ENCODE data around the gene SERINC1. TPM values are rescaled to one million over a fixed set of nuclear protein-coding genes. Genes with fewer than 3 reads are reported as not detected.
A peak's percentile ranks its signal among the peaks of the same experiment; 100 is the strongest.

Gene SERINC1
- total and polyA plus RNA-seq, 9 of the 15 experiments (the other 6 are each of a cell fraction or from before 2014, with no cell fraction given): 28.8 to 64.6 (median 39.7) TPM

DNA sequence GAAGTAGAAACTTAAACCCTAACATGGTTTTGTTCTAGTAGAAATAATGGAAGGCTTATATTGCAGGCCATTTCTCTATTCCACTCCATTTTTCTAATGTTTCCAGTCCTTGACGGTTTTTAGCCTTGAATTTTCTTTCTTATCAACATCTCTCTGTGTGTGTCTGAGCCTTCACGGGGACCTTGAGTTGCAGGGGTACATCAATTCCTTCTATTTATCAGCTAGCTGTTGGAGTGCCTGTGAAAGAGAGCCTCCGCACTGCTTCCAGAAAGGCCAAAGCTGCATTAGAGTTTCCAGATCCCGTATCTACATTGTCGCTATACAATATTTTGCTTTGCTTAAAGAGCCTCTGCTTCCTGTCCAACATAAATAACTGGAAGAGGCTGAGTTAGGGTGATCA is 77.6 kb downstream of the SERINC1 start:
- H3K9me3 ChIP-seq (replicated peaks; ENCODE audit: control insufficient read depth, insufficient read depth, low read depth, low read length): no peaks in the 10 kb centered on the region
- no peak overlapping the region for H3K27ac ChIP-seq (ENCODE audit: extremely low read depth, low read depth, low read length)
- no peak for FAIRE-seq
- ATAC-seq: peak; percentile 33
- in situ Hi-C loops (cut with MboI) (no loop called here), intact Hi-C loops (cut with micrococcal nuclease) (no loop called here)
- H4K20me1 ChIP-seq (replicated peaks; ENCODE audit: control insufficient read depth, insufficient read depth, low read length): no peaks in the 10 kb centered on the region
- no peak overlapping the region; the same call in 1 of the 2 replicates for H3K4me2 ChIP-seq (ENCODE audit: insufficient read depth, low read length)
- no peaks in the 10 kb centered on the region for H3K79me2 ChIP-seq (ENCODE audit: control insufficient read depth, insufficient read depth, low read length)
- H3K4me3 ChIP-seq: no peak overlapping the region
- WGBS (ENCODE audit: insufficient coverage, low coverage, missing lambda C conversion rate): 51% methylated on average over 5 of the region's 5 CpGs
- peak overlapping the region; percentile 89 for H2AFZ ChIP-seq (ENCODE audit: low read depth, low read length)
- H3K4me1 ChIP-seq (replicated peaks in 1 of 2; ENCODE audit: control insufficient read depth in 2 of 2, insufficient read depth in 2 of 2, low read length in 2 of 2): peaks cover 0 to 3% of the 10 kb centered on the region in 2 experiments; a peak in 3 of 5 replicates
- BruUV-seq (replicated peaks): no TSS peak
- CTCF ChIA-PET (ENCODE audit: low intra/inter-chr PET ratio): no interaction called here
- H3K36me3 ChIP-seq (ENCODE audit: control insufficient read depth, insufficient read depth, low read length): no peaks in the 10 kb centered on the region
- no peak for DNase-seq (ENCODE audit: extremely low read depth in 1 of 4, low spot score in 3 of 4)
- no peaks in the 10 kb centered on the region for H3K9me1 ChIP-seq (ENCODE audit: control insufficient read depth, insufficient read depth, low read length)
- no peaks in the 10 kb centered on the region for H3K27me3 ChIP-seq (ENCODE audit: control insufficient read depth in 2 of 2, insufficient read depth in 2 of 2, low read length in 2 of 2)
- no peak overlapping the region for H3K9ac ChIP-seq (ENCODE audit: insufficient read depth in 1 of 2, low read depth in 2 of 2, low read length in 2 of 2)
- TF ChIP-seq PURB (CRISPR knock-in tag; IDR thresholded peaks at IDR 0.05; ENCODE audit: low read depth): no peak
- no peak for TF ChIP-seq ADNP (tag; IDR thresholded peaks at IDR 0.05)
- TF ChIP-seq ZSCAN32 (CRISPR knock-in tag; IDR thresholded peaks at IDR 0.05): no peak
- TF ChIP-seq SNIP1 (IDR thresholded peaks at IDR 0.05; ENCODE audit: low read depth): no peak
- TF ChIP-seq, protein P1, sequence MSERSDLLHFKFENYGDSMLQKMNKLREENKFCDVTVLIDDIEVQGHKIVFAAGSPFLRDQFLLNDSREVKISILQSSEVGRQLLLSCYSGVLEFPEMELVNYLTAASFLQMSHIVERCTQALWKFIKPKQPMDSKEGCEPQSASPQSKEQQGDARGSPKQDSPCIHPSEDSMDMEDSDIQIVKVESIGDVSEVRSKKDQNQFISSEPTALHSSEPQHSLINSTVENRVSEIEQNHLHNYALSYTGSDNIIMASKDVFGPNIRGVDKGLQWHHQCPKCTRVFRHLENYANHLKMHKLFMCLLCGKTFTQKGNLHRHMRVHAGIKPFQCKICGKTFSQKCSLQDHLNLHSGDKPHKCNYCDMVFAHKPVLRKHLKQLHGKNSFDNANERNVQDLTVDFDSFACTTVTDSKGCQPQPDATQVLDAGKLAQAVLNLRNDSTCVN (CRISPR knock-in tag; IDR thresholded peaks at IDR 0.05): no peak
- TF ChIP-seq, protein P2, sequence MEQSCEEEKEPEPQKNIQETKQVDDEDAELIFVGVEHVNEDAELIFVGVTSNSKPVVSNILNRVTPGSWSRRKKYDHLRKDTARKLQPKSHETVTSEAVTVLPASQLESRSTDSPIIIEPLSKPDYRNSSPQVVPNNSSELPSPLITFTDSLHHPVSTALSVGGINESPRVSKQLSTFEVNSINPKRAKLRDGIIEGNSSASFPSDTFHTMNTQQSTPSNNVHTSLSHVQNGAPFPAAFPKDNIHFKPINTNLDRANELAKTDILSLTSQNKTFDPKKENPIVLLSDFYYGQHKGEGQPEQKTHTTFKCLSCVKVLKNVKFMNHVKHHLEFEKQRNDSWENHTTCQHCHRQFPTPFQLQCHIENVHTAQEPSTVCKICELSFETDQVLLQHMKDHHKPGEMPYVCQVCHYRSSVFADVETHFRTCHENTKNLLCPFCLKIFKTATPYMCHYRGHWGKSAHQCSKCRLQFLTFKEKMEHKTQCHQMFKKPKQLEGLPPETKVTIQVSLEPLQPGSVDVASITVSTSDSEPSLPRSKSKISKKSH (CRISPR knock-in tag; IDR thresholded peaks at IDR 0.05): no peak
- no peak for TF ChIP-seq CTBP1 (IDR thresholded peaks at IDR 0.05; ENCODE audit: borderline replicate concordance)
- TF ChIP-seq DDX20 (tag; IDR thresholded peaks at IDR 0.05; ENCODE audit: low read depth): no peak
- TF ChIP-seq HMGN3 (IDR thresholded peaks at IDR 0.05; ENCODE audit: borderline replicate concordance, extremely low read depth, insufficient read length, low read depth, low read length): no peak
- no peak for TF ChIP-seq ARHGAP35 (IDR thresholded peaks at IDR 0.05; ENCODE audit: partially characterized antibody)
- TF ChIP-seq, protein P3, sequence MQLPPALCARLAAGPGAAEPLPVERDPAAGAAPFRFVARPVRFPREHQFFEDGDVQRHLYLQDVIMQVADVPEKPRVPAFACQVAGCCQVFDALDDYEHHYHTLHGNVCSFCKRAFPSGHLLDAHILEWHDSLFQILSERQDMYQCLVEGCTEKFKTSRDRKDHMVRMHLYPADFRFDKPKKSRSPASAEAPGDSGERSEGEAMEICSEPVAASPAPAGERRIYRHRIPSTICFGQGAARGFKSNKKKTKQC (CRISPR knock-in tag; IDR thresholded peaks at IDR 0.05): no peak
- TF ChIP-seq, protein P4, sequence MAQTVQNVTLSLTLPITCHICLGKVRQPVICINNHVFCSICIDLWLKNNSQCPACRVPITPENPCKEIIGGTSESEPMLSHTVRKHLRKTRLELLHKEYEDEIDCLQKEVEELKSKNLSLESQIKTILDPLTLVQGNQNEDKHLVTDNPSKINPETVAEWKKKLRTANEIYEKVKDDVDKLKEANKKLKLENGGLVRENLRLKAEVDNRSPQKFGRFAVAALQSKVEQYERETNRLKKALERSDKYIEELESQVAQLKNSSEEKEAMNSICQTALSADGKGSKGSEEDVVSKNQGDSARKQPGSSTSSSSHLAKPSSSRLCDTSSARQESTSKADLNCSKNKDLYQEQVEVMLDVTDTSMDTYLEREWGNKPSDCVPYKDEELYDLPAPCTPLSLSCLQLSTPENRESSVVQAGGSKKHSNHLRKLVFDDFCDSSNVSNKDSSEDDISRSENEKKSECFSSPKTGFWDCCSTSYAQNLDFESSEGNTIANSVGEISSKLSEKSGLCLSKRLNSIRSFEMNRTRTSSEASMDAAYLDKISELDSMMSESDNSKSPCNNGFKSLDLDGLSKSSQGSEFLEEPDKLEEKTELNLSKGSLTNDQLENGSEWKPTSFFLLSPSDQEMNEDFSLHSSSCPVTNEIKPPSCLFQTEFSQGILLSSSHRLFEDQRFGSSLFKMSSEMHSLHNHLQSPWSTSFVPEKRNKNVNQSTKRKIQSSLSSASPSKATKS (CRISPR knock-in tag; IDR thresholded peaks at IDR 0.05): no peak
- TF ChIP-seq TAF9B (IDR thresholded peaks at IDR 0.05; ENCODE audit: partially characterized antibody): no peak
- TF ChIP-seq ESRRA (IDR thresholded peaks at IDR 0.05; ENCODE audit: borderline replicate concordance, low read depth): no peak
- TF ChIP-seq PHF21A (IDR thresholded peaks at IDR 0.05; ENCODE audit: borderline replicate concordance, low read depth): no peak
- POLR2A ChIA-PET: no interaction called here
